ENCODE data around the gene ENOX2.

DNA sequence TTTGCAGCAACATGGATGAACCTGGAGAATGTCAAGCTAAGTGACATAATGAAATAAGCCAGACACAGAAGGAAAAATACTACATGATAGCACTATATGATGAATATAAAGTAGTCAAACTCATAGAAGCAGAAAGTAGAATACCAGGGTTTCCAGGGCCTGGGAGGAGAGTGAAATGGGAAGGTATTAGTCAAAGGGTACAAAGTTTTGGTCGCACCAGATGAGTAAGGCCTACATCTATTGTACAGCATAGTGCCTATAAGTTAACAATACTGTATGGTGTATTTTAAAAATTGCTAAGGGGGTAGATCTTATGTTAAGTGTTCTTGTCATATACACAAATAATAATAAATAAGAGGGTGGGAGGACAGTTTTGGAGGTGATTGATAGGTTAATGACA lies 41.5 kb downstream of the ENOX2 start:
- no peak for TF ChIP-seq POLR2AphosphoS5 (IDR thresholded peaks at IDR 0.05)
- TF ChIP-seq CTCF (IDR thresholded peaks at IDR 0.05) = no peak
- TF ChIP-seq EP300 (IDR thresholded peaks at IDR 0.05; ENCODE audit: low read depth) = no peak
